HG02852 (cell line): Measurements from ENCODE around the gene NELL2.

Experiments
- ATAC-seq: cut with Tn5 transposase; IDR thresholded peaks from one replicate; pipeline ENCODE4 v1.9.1; 2021; ENCODE audit warnings: mild to moderate bottlenecking, moderate library complexity; ENCODE audit not compliant: unreplicated experiment

NELL2 gene

DNA sequence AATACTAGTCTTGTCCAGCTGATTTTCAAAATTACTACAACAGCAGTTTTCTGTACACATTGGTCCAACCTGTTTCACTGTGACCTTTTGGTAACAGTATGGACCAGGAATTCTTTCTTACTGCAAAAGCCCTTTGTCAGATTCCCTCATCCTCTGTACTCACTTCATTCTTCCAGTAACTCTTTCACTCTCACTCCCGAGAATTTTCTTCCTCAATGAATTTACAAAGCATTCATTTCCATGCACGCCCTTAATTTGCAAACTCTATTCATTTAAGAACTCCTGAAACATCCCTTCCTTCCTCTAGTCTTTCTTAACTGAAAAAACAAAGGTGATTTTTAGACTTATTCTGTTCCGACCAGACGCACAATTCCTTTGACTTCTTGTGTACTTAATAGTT lies 238.2 kb downstream of the NELL2 start:
- ATAC-seq: no peak

- ATAC-seq: no peak
Measured at GRCh38 chr12:44628180-44628579, 247.9 kb downstream of the NELL2 start.

DNA sequence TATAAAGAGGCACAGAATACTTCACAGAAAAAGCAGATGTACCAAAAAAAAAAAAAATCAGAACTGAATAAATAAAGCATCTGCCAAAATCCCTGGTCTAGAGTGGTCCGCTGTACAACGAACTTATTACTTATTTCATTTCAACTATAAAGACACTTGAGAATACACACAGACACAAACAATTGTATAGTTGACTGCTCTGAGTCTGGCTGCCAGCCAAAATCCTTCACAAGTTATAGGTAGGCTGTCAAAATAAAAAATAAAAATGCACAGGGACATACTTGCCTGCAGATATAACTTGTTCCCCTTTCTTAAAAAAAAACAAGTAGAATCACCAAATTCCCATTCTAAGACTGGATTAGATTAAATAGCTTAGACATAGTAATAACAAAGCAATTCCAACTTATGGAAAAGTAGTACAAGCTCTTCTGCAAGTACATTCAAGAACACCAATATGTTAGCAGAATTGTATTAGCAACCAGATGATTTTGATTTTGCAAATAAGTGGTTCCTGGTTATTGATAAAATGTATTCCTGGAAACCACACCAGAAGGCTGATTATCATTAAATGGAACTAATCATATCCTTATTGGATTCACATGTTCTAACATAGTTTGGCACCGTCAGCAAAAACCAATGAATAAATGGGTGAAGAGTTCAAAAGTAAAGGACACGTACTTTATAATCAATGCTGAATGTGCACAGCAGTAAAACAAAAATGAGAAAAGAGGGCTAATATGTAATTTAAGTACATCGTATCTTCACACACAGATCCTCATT lies 248.5 kb downstream of the NELL2 start:
- ATAC-seq: no peak

- ATAC-seq: no peak
Measured at GRCh38 chr12:44626883-44627282, 249.2 kb downstream of the NELL2 start.

- ATAC-seq: no peak
Measured at GRCh38 chr12:44618946-44619345, 257.2 kb downstream of the NELL2 start.

- ATAC-seq: no peak
Measured at GRCh38 chr12:44616402-44616801, 259.7 kb downstream of the NELL2 start.

GRCh38 chr12:44611538-44611937 lies 264.6 kb downstream of the NELL2 start:
- no peak for ATAC-seq

GRCh38 chr12:44603701-44604100 lies 272.4 kb downstream of the NELL2 start:
- ATAC-seq: no peak

- ATAC-seq: no peak
Measured at GRCh38 chr12:44592626-44593025, 283.5 kb downstream of the NELL2 start.

DNA sequence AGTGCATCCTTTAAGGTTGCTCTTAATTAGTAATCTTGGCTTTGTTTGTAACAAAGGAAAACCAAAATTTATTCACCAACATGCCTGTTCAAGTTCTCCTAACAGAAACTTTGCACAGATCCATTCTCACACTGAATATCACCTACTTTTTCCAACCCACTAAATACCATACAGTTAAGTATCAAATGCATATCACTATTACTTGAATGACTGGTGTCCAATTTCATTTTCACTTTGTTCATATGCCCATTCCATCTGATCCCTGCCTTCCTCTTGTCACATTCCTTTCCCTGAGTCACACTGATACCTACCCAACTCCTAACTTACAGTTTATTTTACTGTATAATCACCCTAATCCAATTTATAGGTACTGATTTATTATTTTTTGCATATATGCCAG lies 286.4 kb downstream of the NELL2 start:
- ATAC-seq: no peak

DNA sequence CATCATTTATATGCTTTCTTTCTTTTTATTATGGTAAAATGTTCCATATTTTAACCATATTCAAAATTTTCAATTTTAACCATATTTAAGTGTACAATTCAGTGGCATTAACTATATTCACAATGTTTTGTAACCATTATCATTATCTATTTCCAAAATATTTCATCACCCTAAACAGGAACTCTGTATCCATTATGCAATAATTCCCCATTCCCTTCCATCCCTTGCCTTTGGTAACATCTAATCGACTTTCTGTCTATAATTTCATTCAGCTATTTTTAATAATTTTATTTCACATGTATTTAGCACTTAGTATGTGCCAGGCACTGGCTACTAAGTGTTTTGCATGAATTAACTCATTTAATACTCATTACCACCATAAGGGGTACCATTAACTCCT lies 287.5 kb downstream of the NELL2 start:
- no peak for ATAC-seq

DNA sequence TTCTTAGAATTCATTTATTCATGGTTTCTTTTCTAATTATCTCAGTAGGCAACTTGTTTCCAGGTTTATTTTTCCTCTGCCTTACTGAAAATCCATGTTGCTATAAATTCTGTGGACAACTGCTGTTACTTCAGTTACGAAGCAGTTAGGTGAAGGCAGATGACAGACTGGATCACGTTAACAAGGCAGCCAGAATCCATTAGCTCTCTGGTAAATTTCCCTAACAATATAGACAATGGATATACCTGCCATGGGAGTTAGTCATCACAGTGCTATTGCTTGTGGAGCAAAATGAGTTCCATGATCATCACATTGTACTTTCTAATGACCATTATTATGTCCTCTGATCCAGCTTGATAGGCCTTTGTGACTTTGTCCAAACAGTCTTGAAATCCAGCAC lies 291.5 kb downstream of the NELL2 start:
- no peak for ATAC-seq

DNA sequence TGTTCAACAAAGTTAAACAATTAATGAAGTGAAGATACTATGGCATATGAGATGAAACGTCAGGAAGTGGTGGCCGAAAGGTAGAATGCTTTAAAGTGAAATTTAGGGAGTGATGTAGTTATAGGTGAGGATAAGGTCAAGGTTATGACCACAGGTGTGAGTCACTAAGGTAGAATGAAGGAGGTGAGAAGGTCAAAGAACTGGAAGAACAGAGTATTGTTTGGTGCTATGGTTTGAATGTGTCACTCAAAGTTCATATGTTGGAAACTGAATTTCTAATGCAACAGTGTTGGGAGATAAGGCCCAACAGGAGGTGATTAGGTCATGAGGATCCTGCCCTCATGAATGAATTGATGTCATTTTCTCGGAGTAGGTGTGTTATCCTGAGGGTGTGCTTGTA lies 293.6 kb downstream of the NELL2 start:
- ATAC-seq: no peak

DNA sequence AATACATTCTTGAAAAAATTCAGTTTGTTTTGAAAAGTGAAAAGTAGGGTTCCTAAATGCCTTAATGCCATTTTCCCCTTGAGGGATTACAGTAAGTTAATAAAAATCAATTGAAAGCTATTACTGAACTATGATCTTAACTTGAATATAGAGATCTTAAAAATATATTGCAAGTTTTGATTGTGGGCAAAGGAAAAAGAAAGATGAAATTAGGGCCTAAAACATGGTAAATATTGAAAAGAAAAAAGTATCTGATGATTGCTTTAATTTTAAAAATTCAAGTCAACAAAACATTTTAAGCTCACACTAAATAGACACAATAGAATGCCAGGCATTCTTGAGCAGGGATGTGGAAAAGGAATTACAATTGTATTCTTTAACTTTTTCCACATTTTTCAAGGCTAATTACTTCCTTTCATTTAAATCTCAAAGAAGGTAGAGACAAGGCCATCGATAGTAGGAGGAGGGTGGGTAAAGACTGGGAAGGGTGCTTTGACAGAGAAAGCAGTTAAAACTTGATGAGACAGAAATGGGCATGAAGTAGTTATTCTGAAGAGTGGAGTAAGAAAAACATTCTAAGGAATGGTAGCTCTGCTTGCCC lies 294.4 kb downstream of the NELL2 start:
- ATAC-seq: no peak

DNA sequence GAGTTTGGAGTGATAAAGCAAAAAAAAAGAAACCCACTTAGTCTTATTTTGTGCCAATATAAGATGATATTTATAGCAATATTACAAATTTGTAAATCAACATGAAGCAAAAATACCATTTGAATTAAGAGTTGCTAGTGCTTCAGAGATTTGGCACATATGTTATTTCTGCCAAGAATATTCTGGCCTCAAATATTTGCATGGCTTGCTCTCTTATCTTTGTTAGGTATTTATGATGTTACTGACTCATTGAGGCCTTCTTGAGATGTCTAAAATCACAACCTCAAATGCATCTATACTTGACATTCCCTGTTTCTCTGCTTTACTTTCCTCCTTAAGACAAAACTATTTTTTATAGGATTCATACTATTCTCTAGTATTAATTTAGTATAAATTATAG lies 301.5 kb downstream of the NELL2 start:
- ATAC-seq: no peak

GRCh38 chr12:44573723-44574122 lies 302.4 kb downstream of the NELL2 start:
- ATAC-seq: no peak

DNA sequence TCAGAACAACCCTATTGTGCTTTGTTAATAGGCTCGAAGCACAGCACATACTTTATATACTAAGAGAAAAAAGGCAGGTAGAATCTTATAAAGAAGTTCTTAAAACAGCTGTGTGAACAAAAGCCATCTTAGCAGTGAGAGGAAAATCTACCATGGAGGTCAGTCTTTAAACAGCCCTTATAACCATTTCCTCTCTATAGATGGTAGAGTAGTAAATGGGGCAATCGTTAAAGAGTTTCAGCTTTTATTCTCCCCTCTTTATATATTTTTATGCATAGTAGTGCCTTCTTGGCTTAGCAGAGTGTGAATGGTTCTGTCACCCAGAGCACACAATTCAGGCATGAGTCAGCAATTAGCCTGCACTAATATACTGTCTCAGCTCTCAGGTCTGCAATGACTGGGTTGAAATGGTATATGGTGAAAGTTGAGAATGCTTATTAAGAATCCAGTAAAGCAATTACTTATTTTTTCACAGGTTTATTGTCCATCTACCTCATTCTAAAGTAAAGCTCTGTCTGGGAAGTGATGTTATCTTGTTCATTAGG lies 305.0 kb downstream of the NELL2 start:
- no peak for ATAC-seq

GRCh38 chr12:44570036-44570583 lies 306.0 kb downstream of the NELL2 start:
- ATAC-seq: no peak

DNA sequence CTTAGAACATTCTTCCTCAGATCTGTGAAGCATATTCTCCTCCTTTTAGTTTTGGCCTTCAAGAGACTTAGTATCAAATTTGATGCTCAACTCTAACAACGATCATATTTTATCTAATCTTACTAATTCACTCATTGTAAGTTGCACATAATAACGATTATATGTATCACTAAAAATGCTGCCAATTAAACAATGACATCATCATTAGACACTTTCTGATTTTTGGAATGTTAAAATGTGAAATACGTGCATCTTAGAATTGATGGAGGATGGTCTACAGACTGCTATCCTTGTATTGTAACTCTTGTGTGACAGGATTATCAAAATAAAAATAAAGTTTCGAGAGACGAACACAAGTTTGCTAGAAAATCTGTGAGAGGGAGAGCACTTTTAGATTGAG lies 311.0 kb downstream of the NELL2 start:
- ATAC-seq: no peak

- ATAC-seq: no peak
Measured at GRCh38 chr12:44563486-44563885, 312.6 kb downstream of the NELL2 start.

DNA sequence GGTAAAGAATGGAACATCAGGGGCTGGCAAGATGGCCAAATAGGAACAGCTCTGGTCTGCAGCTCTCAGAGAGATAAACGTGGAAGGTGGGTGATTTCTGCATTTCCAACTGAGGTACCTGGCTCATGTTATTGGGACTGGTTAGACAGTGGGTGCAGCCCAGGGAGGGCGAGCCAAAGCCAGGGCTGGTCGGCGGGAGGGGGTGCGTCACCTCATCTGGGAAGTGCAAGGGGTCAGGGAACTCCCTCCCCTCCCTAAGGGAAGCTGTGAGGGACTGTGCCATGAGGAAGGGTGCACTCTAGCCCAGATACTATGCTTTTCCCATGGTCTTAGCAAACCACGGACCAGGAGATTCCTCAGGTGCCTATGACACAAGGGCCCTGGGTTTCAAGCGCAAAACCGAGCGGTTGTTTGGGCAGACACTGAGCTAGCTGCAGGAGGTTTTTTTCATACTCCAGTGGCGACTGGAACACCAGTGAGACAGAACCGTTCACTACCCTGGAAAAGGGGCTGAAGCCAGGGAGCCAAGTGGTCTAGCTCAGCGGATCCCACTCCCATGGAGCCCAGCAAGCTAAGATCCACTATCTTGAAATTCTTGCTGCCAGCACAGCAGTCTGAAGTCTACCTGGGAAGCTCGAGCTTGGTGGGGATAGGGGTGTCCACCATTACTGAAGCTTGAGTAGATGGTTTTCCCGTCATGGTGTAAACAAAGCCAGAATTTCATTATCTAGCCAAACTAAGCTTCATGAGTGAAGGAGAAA lies 317.6 kb downstream of the NELL2 start:
- ATAC-seq: no peak
